Stimulated activated CD8-positive, alpha-beta memory T cell treated with anti-CD3 and anti-CD28 coated beads, Interleukin-4, amount 100 ng/mL, for 24 hours (primary cell): Measurements from ENCODE around the gene CHN1.

Experiments
- DNase-seq: peaks from one replicate; pipeline ENCODE4 v3.0.0-alpha.2; 2020; ENCODE audit warnings: low read depth

CHN1 gene

GRCh38 chr2:174873471-174873870 is 131.7 kb downstream of the CHN1 start:
- DNase-seq: no peak

GRCh38 chr2:174870787-174871186 is 134.4 kb downstream of the CHN1 start:
- no peak for DNase-seq

GRCh38 chr2:174868878-174869277 is 136.3 kb downstream of the CHN1 start:
- no peak for DNase-seq

GRCh38 chr2:174866421-174866820 is 138.8 kb downstream of the CHN1 start:
- DNase-seq: no peak

GRCh38 chr2:174863183-174863582 is 142.0 kb downstream of the CHN1 start:
- no peak for DNase-seq

- DNase-seq: no peak
Measured at GRCh38 chr2:174859563-174860169, 145.5 kb downstream of the CHN1 start.

- no peak for DNase-seq
Measured at GRCh38 chr2:174858745-174859144, 146.4 kb downstream of the CHN1 start.

- DNase-seq: no peak
Measured at GRCh38 chr2:174856447-174856846, 148.7 kb downstream of the CHN1 start.

GRCh38 chr2:174846941-174847938 is 157.9 kb downstream of the CHN1 start:
- no peak for DNase-seq

- no peak for DNase-seq
Measured at GRCh38 chr2:174846218-174846617, 159.0 kb downstream of the CHN1 start.

- DNase-seq: no peak
Measured at GRCh38 chr2:174844295-174844708, 160.9 kb downstream of the CHN1 start.

- no peak for DNase-seq
Measured at GRCh38 chr2:174842496-174842895, 162.7 kb downstream of the CHN1 start.

- DNase-seq: no peak
Measured at GRCh38 chr2:174841936-174842335, 163.2 kb downstream of the CHN1 start.

- no peak for DNase-seq
Measured at GRCh38 chr2:174841350-174841749, 163.8 kb downstream of the CHN1 start.

GRCh38 chr2:174840436-174840835 is 164.7 kb downstream of the CHN1 start:
- DNase-seq: no peak

GRCh38 chr2:174839662-174840061 is 165.5 kb downstream of the CHN1 start:
- no peak for DNase-seq

GRCh38 chr2:174836995-174837390 is 168.2 kb downstream of the CHN1 start:
- no peak for DNase-seq

- DNase-seq: no peak
Measured at GRCh38 chr2:174836377-174836994, 168.7 kb downstream of the CHN1 start.

GRCh38 chr2:174835797-174836255 is 169.4 kb downstream of the CHN1 start:
- peak; percentile 16 for DNase-seq

- no peak for DNase-seq
Measured at GRCh38 chr2:174833737-174834136, 171.4 kb downstream of the CHN1 start.

GRCh38 chr2:174830561-174830960 is 174.6 kb downstream of the CHN1 start:
- no peak for DNase-seq

- DNase-seq: no peak
Measured at GRCh38 chr2:174829550-174829949, 175.6 kb downstream of the CHN1 start.
